Sigmoid colon (tissue), 7 donors: ENCODE measurements around the gene FCN2. TPM values are rescaled to one million over a fixed set of nuclear protein-coding genes. Genes with fewer than 3 reads are reported as not detected.

Source experiments
- DNase-seq: peaks from one replicate; pipeline ENCODE4 v3.0.0-alpha.2; 2019
- H3K27ac ChIP-seq, 4 donors: fragments of 200-600 bp; sonication (generic); one replicate each; pipeline ENCODE4 v1.5.1; 2016 to 2019; ENCODE audit warnings: mild to moderate bottlenecking in 1 of 4
- H3K27me3 ChIP-seq, 3 donors: fragments of 200-600 bp; sonication (generic); one replicate each; pipeline ENCODE4 v1.5.1; 2019; ENCODE audit warnings: mild to moderate bottlenecking in 1 of 3
- H3K36me3 ChIP-seq, 4 donors: fragments of 200-600 bp; sonication (generic); one replicate each; pipeline ENCODE4 v1.5.1; 2016 to 2019
- H3K4me1 ChIP-seq, 4 donors: fragments of 200-600 bp; sonication (generic); one replicate each; pipeline ENCODE4 v1.5.1; 2017 to 2019
- H3K4me3 ChIP-seq, 4 donors: fragments of 200-600 bp; sonication (generic); one replicate each; pipeline ENCODE4 v1.5.1; 2017 to 2019; ENCODE audit warnings: mild to moderate bottlenecking in 2 of 4, moderate library complexity in 1 of 4
- H3K9me3 ChIP-seq, 4 donors: fragments of 200-600 bp in 3 of 4; sonication (generic) in 3 of 4; one replicate each; pipeline versions ENCODE4 v1.5.1 to v1.6.1; 2013 to 2019
- EP300 ChIP-seq, 4 donors: sonication (generic); formaldehyde crosslinking; IDR thresholded peaks; one replicate each; pipeline ENCODE4 v1.6.1; 2017; ENCODE audit warnings: antibody characterized with exemption in 4 of 4
- POLR2A ChIP-seq, 2 donors: fragments of 450-650 bp; IDR thresholded peaks; one replicate each; pipeline ENCODE4 v1.6.1; 2016; ENCODE audit warnings: antibody characterized with exemption in 2 of 2, mild to moderate bottlenecking in 2 of 2, moderate library complexity in 2 of 2
- POLR2AphosphoS5 ChIP-seq, 4 donors: sonication (generic); formaldehyde crosslinking; IDR thresholded peaks; one replicate each; pipeline ENCODE4 v1.6.1; 2017; ENCODE audit warnings: antibody characterized with exemption in 4 of 4
- WGBS, 2 donors: extraction: QIAGEN DNeasy Blood & Tissue Kit; methylation state at CpG; one replicate each; pipeline ENCODE4 v1.1.7; 2013; 5-methylcytosine and 5-hydroxymethylcytosine counted together
- intact Hi-C: fragments of 100-400 bp; cut with DNase I; formaldehyde crosslinking; loops from one replicate; pipeline ENCODE4 v1.15.1; 2023
- polyA plus RNA-seq, 3 donors: library from polyadenylated mRNA; stranded (reverse); fragments of 200-250 nt; gene quantifications; one replicate each; pipeline ENCODE4 v1.2.3, GENCODE V29; 2013
- total RNA-seq, 4 donors: library from RNA; depleted of rRNA; stranded (reverse); fragments of >200 nt; gene quantifications; one replicate each; pipeline ENCODE4 v1.1.0, GENCODE V29; 2016
- TF ChIP-seq, protein P1 (sequence below), 4 experiments: fragments of 450-650 bp in 3 of 4; fragments of 200-600 bp in 1 of 4; IDR thresholded peaks; one replicate each; pipeline ENCODE4 v1.5.1; 2016 to 2019; ENCODE audit warnings: antibody characterized with exemption in 4 of 4, mild to moderate bottlenecking in 3 of 4, moderate library complexity in 2 of 4
- donor health status: healthy with polysubstance abuse.
- donor health status: Bipolar disorder and iron deficiency.
- donor health status: healthy.

Gene FCN2
- total and polyA plus RNA-seq, 7 donors: 0.12 TPM; not detected in 6

- Histone ChIP-seq H3K27ac (no peak overlapping the region), H3K4me1 (peaks cover 0 to 29% (median 4%) of the 10 kb centered on the region in 4 donors), H3K4me3 (no peak overlapping the region), H3K36me3 (no peaks in the 10 kb centered on the region), H3K27me3 (peaks cover 0 to 4% (median 0%) of the 10 kb centered on the region in 3 donors), H3K9me3 (no peaks in the 10 kb centered on the region)
- TF ChIP-seq POLR2A (IDR thresholded peaks at IDR 0.05) (no peak), POLR2AphosphoS5 (IDR thresholded peaks at IDR 0.05) (no peak), EP300 (IDR thresholded peaks at IDR 0.05) (no peak)
- peak; percentile 29 for DNase-seq
- intact Hi-C loops: no loop called here
- WGBS, 2 donors: 89 to 91% methylated on average over 13 of the region's 13 CpGs
Observed at GRCh38 chr9:134860510-134860909, 20.1 kb upstream of the FCN2 start.

- Histone ChIP-seq H3K36me3 (no peaks in the 10 kb centered on the region), H3K27ac (no peak overlapping the region), H3K9me3 (no peaks in the 10 kb centered on the region), H3K27me3 (peaks cover 0 to 4% (median 0%) of the 10 kb centered on the region in 3 donors), H3K4me1 (peaks cover 0 to 29% (median 4%) of the 10 kb centered on the region in 4 donors), H3K4me3 (no peak overlapping the region)
- intact Hi-C loops: no loop called here
- TF ChIP-seq POLR2A (IDR thresholded peaks at IDR 0.05) (no peak), POLR2AphosphoS5 (IDR thresholded peaks at IDR 0.05) (no peak), EP300 (IDR thresholded peaks at IDR 0.05) (no peak)
- TF ChIP-seq, protein P1, sequence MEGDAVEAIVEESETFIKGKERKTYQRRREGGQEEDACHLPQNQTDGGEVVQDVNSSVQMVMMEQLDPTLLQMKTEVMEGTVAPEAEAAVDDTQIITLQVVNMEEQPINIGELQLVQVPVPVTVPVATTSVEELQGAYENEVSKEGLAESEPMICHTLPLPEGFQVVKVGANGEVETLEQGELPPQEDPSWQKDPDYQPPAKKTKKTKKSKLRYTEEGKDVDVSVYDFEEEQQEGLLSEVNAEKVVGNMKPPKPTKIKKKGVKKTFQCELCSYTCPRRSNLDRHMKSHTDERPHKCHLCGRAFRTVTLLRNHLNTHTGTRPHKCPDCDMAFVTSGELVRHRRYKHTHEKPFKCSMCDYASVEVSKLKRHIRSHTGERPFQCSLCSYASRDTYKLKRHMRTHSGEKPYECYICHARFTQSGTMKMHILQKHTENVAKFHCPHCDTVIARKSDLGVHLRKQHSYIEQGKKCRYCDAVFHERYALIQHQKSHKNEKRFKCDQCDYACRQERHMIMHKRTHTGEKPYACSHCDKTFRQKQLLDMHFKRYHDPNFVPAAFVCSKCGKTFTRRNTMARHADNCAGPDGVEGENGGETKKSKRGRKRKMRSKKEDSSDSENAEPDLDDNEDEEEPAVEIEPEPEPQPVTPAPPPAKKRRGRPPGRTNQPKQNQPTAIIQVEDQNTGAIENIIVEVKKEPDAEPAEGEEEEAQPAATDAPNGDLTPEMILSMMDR (IDR thresholded peaks at IDR 0.05): no peak
- 78 to 90% methylated on average over 17 of the region's 17 CpGs for WGBS, 2 donors
- peak; percentile 50 for DNase-seq
Observed at GRCh38 chr9:134861595-134862334, 18.8 kb upstream of the FCN2 start.

DNA sequence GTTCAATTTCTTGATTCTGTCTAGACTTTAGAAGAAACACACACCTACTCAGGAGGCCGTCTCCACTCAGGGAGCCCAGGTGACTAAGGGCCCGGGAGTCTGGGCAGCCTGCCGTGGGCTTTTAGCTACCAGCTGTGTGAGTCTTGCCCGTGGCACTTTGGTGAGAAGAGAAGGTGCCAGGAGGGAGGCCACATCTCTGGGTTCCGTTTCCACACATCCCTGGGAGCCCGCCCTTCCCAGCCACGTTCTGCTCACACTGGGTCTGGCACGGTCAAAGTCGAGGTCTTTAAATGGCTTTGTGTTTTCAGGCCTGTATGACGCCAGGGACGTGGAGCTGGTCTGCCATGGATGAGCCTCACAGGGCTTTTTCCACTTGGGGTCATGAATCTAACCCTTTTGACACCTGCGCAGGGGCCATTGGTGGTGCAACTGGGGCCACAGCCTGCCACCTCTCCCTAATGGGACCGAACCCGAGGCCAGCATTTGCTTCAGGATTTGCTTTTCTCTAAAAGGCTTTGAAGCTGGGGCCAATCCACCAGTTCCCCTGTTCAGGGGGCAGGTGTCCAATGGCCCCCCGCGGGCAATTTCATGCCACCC, 17.2 kb upstream of the FCN2 start:
- intact Hi-C loops: no loop called here
- no peak overlapping the region for H3K4me3 ChIP-seq
- WGBS, 2 donors: 83 to 93% methylated on average over 16 of the region's 16 CpGs
- TF ChIP-seq POLR2A (IDR thresholded peaks at IDR 0.05) (no peak), EP300 (IDR thresholded peaks at IDR 0.05) (no peak), POLR2AphosphoS5 (IDR thresholded peaks at IDR 0.05) (no peak)
- TF ChIP-seq, protein P1 (IDR thresholded peaks at IDR 0.05): no peak
- peak overlapping the region in 1 of 4 donors; percentile 54 for H3K27ac ChIP-seq
- peaks cover 0 to 4% (median 0%) of the 10 kb centered on the region in 3 donors for H3K27me3 ChIP-seq
- H3K9me3 ChIP-seq: no peaks in the 10 kb centered on the region
- DNase-seq: peak; percentile 72
- peaks cover 0 to 26% (median 3%) of the 10 kb centered on the region in 4 donors for H3K4me1 ChIP-seq
- no peaks in the 10 kb centered on the region for H3K36me3 ChIP-seq

DNA sequence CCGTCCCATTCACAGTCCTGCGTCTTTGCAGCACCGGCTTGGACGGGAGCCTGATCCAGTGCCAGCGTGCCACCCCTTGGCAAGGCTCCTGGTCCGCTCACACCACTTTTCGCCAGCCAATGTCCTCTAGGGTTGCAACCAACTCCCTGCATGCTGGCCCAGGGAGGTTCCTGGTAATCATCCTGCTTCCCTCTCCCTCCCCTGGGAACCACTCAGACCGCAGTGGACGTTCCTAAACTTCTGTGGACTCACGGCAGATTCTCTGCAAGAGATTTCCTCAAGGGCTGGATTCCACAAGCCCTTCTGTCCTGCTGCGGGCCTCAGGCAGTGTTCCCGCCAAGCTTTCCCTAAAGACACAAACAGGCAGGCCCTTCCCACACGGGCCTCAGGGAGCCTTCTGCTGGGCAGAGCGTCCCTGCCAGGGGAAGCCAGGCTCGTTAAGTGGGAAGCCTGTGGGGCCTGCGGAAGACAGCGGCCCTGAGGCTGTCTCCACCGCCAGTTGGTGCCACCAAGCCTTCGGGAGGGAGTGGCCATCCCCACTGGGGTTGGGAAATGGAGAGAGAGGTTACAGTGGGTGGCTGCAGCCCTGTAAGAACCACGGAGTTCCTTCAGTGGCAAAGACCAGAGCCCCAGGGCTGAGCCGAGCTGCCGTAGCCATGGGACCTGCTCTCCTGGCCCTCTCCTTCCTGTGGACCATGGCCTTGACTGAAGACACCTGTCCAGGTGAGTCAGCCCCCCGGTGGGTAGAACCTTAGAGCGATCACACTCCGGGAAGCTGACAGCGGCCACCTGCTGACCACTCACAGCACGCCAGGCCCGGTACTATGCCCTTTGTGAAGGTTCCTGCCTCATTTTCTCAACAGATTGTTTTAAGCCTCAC, 16.4 kb upstream of the FCN2 start:
- H3K9me3 ChIP-seq: no peaks in the 10 kb centered on the region
- 83 to 84% methylated on average over 28 of the region's 28 CpGs for WGBS, 2 donors
- H3K27me3 ChIP-seq: peaks cover 0 to 4% (median 0%) of the 10 kb centered on the region in 3 donors
- TF ChIP-seq POLR2A (IDR thresholded peaks at IDR 0.05) (no peak), EP300 (IDR thresholded peaks at IDR 0.05) (no peak), POLR2AphosphoS5 (IDR thresholded peaks at IDR 0.05) (no peak)
- TF ChIP-seq, protein P1 (IDR thresholded peaks at IDR 0.05): no peak
- H3K4me1 ChIP-seq: peaks cover 0 to 21% (median 0%) of the 10 kb centered on the region in 4 donors
- H3K36me3 ChIP-seq: no peaks in the 10 kb centered on the region
- peak overlapping the region in 2 of 4 donors; percentile 10 to 54 for H3K27ac ChIP-seq
- H3K4me3 ChIP-seq: no peak overlapping the region
- DNase-seq: peak; percentile 78
- intact Hi-C loops: no loop called here
